HFF-Myc (cell line): ENCODE results near the gene YDJC.
"Not testable (repeated sequence)": the region's sequence is repeated elsewhere in the genome, so short reads cannot be mapped to it uniquely, and the experiment has no call there.

Experiments used
- DNase-seq: peaks from one replicate; pipeline ENCODE4 v3.0.0-alpha.2; 2011; ENCODE audit warnings: low read depth; ENCODE audit errors: extremely low read depth
- H3K4me3 ChIP-seq: replicated peaks from 2 replicates; pipeline ENCODE4 v1.5.1; 2011; ENCODE audit warnings: low read depth, mild to moderate bottlenecking, control low read depth, low read length
- CTCF ChIP-seq: IDR thresholded peaks from 2 replicates; pipeline ENCODE4 v1.5.1; 2012; ENCODE audit warnings: mild to moderate bottlenecking, low read depth, low read length, control low read depth; ENCODE audit errors: missing control alignments

YDJC gene

GRCh38 chr22:21629255-21630149 is at the start of gene YDJC:
YDJC (minus strand) TSS chr22:21630022; CDS start chr22:21630014, 8 bp downstream.
- peak; percentile 71 for DNase-seq
- peak; percentile 59 for TF ChIP-seq CTCF
- peak within 1 kb of the TSS; percentile 99 for H3K4me3 ChIP-seq

- no peak for TF ChIP-seq CTCF
- H3K4me3 ChIP-seq, result no peak overlapping the region
- DNase-seq, result no peak
Observed at GRCh38 chr22:21679383-21679782, 49.6 kb upstream of the YDJC start.

- DNase-seq, H3K4me3 ChIP-seq: not testable (repeated sequence)
Observed at GRCh38 chr22:21678842-21679241, 49.0 kb upstream of the YDJC start.

GRCh38 chr22:21677606-21678443 is 48.0 kb upstream of the YDJC start:
- H3K4me3 ChIP-seq, result no peak overlapping the region
- TF ChIP-seq CTCF, result no peak
- DNase-seq, result no peak

GRCh38 chr22:21674638-21675245 is 44.9 kb upstream of the YDJC start:
- H3K4me3 ChIP-seq, result no peak overlapping the region
- no peak for DNase-seq
- no peak for TF ChIP-seq CTCF

GRCh38 chr22:21673534-21674321 is 43.9 kb upstream of the YDJC start:
- TF ChIP-seq CTCF, result no peak
- H3K4me3 ChIP-seq, result no peak overlapping the region
- DNase-seq, result no peak
